DND-41 (cell line): ENCODE data around the gene WFIKKN2.

Source experiments
- ATAC-seq: fragments of 200-7000 bp; cut with Tn5 transposase; 3 replicates; pipeline ENCODE4 v1.9.1; 2021; ENCODE audit warnings: low read depth; ENCODE audit not compliant: insufficient read depth
- DNase-seq: peaks from one replicate; pipeline ENCODE4 v3.0.0-alpha.2; 2020
- H2AFZ ChIP-seq: 2 replicates; pipeline ENCODE4 v1.6.0; 2012; ENCODE audit warnings: low read depth, low read length
- H3K27ac ChIP-seq: 2 replicates; pipeline ENCODE4 v1.5.1; 2012; ENCODE audit warnings: low read length, inconsistent platforms
- H3K27me3 ChIP-seq: fragments of 200-600 bp; sonication (generic); 2 replicates; pipeline ENCODE4 v1.6.0; 2012; ENCODE audit warnings: low read length, mild to moderate bottlenecking, inconsistent platforms; ENCODE audit not compliant: insufficient read depth, poor library complexity
- H3K36me3 ChIP-seq: 2 replicates; pipeline ENCODE4 v1.5.1; 2012; ENCODE audit warnings: low read length, inconsistent platforms; ENCODE audit not compliant: insufficient read depth
- H3K4me1 ChIP-seq: 2 replicates; pipeline ENCODE4 v1.5.1; 2012; ENCODE audit warnings: mild to moderate bottlenecking, low read length; ENCODE audit not compliant: insufficient read depth
- H3K4me2 ChIP-seq: 2 replicates; pipeline ENCODE4 v1.6.0; 2012; ENCODE audit warnings: mild to moderate bottlenecking, moderate library complexity, low read length, inconsistent platforms; ENCODE audit not compliant: insufficient read depth
- H3K4me3 ChIP-seq, 2 experiments: fragments of 200-600 bp in 1 of 2; shearing (Covaris generic) in 1 of 2; 2 replicates each; pipeline ENCODE4 v1.5.1; 2012 to 2016; ENCODE audit warnings: inconsistent platforms in 2 of 2, low read length in 2 of 2, mild to moderate bottlenecking in 2 of 2, low read depth in 1 of 2, moderate library complexity in 1 of 2
- H3K79me2 ChIP-seq: 2 replicates; pipeline ENCODE4 v1.6.0; 2012; ENCODE audit warnings: low read length, inconsistent platforms; ENCODE audit not compliant: insufficient read depth
- H3K9ac ChIP-seq: 2 replicates; pipeline ENCODE4 v1.6.0; 2012; ENCODE audit warnings: low read depth, mild to moderate bottlenecking, inconsistent platforms, low read length, moderate library complexity
- H3K9me3 ChIP-seq: 2 replicates; pipeline ENCODE4 v1.5.1; 2012; ENCODE audit warnings: low read length, moderate library complexity, mild to moderate bottlenecking, inconsistent platforms; ENCODE audit not compliant: insufficient read depth, severe bottlenecking
- H4K20me1 ChIP-seq: 2 replicates; pipeline ENCODE4 v1.6.0; 2012; ENCODE audit warnings: low read length; ENCODE audit not compliant: insufficient read depth
- CTCF ChIP-seq: IDR thresholded peaks from 2 replicates; pipeline ENCODE4 v1.5.1; 2012; ENCODE audit warnings: borderline replicate concordance, low read length, moderate library complexity, mild to moderate bottlenecking; ENCODE audit not compliant: poor library complexity, severe bottlenecking; ENCODE audit errors: extremely low read depth
- EZH2 ChIP-seq: IDR thresholded peaks from 3 replicates; pipeline ENCODE4 v1.6.1; 2012; ENCODE audit warnings: borderline replicate concordance, low read depth, mild to moderate bottlenecking, moderate library complexity, low read length, inconsistent platforms; ENCODE audit not compliant: severe bottlenecking

WFIKKN2 gene

GRCh38 chr17:50889528-50890118, 54.2 kb downstream of the WFIKKN2 start:
- Histone ChIP-seq H2AFZ (no peak overlapping the region), H3K9ac (no peak overlapping the region), H3K27me3 (peaks cover 6% of the 10 kb centered on the region), H3K4me3 (no peak overlapping the region), H3K9me3 (no peaks in the 10 kb centered on the region), H3K4me2 (no peak overlapping the region), H3K79me2 (no peaks in the 10 kb centered on the region), H3K36me3 (no peaks in the 10 kb centered on the region), H3K4me1 (no peaks in the 10 kb centered on the region), H4K20me1 (no peaks in the 10 kb centered on the region; the same call in 1 of the 2 replicates), H3K27ac (no peak overlapping the region)
- no peak for TF ChIP-seq EZH2
- no peak for TF ChIP-seq CTCF
- ATAC-seq (no peak), DNase-seq (no peak)

GRCh38 chr17:50890675-50891516, 55.5 kb downstream of the WFIKKN2 start:
- TF ChIP-seq CTCF, result no peak
- no peak for TF ChIP-seq EZH2
- Histone ChIP-seq H3K9ac (no peak overlapping the region), H4K20me1 (no peaks in the 10 kb centered on the region), H3K4me3 (no peak overlapping the region), H3K79me2 (no peaks in the 10 kb centered on the region), H3K27ac (no peak overlapping the region), H3K36me3 (no peaks in the 10 kb centered on the region), H2AFZ (no peak overlapping the region), H3K9me3 (no peaks in the 10 kb centered on the region), H3K4me1 (no peaks in the 10 kb centered on the region), H3K4me2 (no peak overlapping the region), H3K27me3 (peaks cover 6% of the 10 kb centered on the region)
- no peak for ATAC-seq
- no peak for DNase-seq

- Histone ChIP-seq H3K9me3 (no peaks in the 10 kb centered on the region), H3K79me2 (no peaks in the 10 kb centered on the region), H3K27me3 (peaks cover 6% of the 10 kb centered on the region), H2AFZ (no peak overlapping the region), H3K36me3 (no peaks in the 10 kb centered on the region), H3K4me1 (no peaks in the 10 kb centered on the region), H3K4me3 (no peak overlapping the region), H3K9ac (no peak overlapping the region), H3K4me2 (no peak overlapping the region), H3K27ac (no peak overlapping the region), H4K20me1 (no peaks in the 10 kb centered on the region)
- DNase-seq, result no peak
- TF ChIP-seq CTCF, result no peak
- no peak for TF ChIP-seq EZH2
- ATAC-seq, result no peak
Measured at GRCh38 chr17:50891577-50891989, 56.2 kb downstream of the WFIKKN2 start.
